GM23338 (cell line): ENCODE results near the gene DNAH11. TPM values are rescaled to one million over a fixed set of nuclear protein-coding genes. Genes with fewer than 3 reads are reported as not detected.

Experiments used
- ATAC-seq: fragments of 200-7000 bp; cut with Tn5 transposase; 3 replicates; pipeline ENCODE4 v1.9.1; 2020
- DNase-seq: peaks from one replicate; pipeline ENCODE4 v3.0.0-alpha.2; 2015; ENCODE audit warnings: low spot score
- H2AFZ ChIP-seq: fragments of 200-600 bp; sonication (generic); 2 replicates; pipeline ENCODE4 v1.8.0; 2016; ENCODE audit warnings: antibody characterized with exemption, mild to moderate bottlenecking, moderate library complexity
- H3F3A ChIP-seq: fragments of 200-600 bp; sonication (generic); replicated peaks from 2 replicates; pipeline ENCODE4 v1.8.0; 2017; ENCODE audit warnings: antibody characterized with exemption, mixed run types, low read depth
- H3K27ac ChIP-seq: fragments of 200-600 bp; sonication (generic); 2 replicates; pipeline ENCODE4 v1.6.1; 2016; ENCODE audit warnings: low read depth
- H3K27me3 ChIP-seq: fragments of 200-600 bp; sonication (generic); 2 replicates; pipeline ENCODE4 v1.8.0; 2016; ENCODE audit warnings: mild to moderate bottlenecking, mixed run types, moderate library complexity; ENCODE audit not compliant: insufficient read depth
- H3K36me3 ChIP-seq: fragments of 200-600 bp; sonication (generic); 2 replicates; pipeline ENCODE4 v1.8.0; 2016; ENCODE audit warnings: mild to moderate bottlenecking; ENCODE audit not compliant: insufficient read depth
- H3K4me1 ChIP-seq: fragments of 200-600 bp; sonication (generic); 2 replicates; pipeline ENCODE4 v1.8.0; 2016; ENCODE audit warnings: mild to moderate bottlenecking, moderate library complexity; ENCODE audit not compliant: insufficient read depth
- H3K4me2 ChIP-seq: fragments of 200-600 bp; sonication (generic); 2 replicates; pipeline ENCODE4 v1.7.1; 2017; ENCODE audit warnings: mixed run types
- H3K4me3 ChIP-seq: fragments of 200-600 bp; sonication (generic); 2 replicates; pipeline ENCODE4 v1.6.1; 2016; ENCODE audit warnings: mixed run types
- H3K79me2 ChIP-seq: fragments of 200-600 bp; sonication (generic); replicated peaks from 2 replicates; pipeline ENCODE4 v1.8.0; 2017; ENCODE audit warnings: mild to moderate bottlenecking; ENCODE audit not compliant: insufficient read depth
- H3K9me2 ChIP-seq: fragments of 200-600 bp; sonication (generic); 2 replicates; pipeline ENCODE4 v1.8.0; 2017; ENCODE audit not compliant: insufficient read depth
- H4K20me1 ChIP-seq: fragments of 200-600 bp; sonication (generic); replicated peaks from 2 replicates; pipeline ENCODE4 v1.8.0; 2017; ENCODE audit warnings: mild to moderate bottlenecking; ENCODE audit not compliant: insufficient read depth
- H3K27ac Mint-ChIP-seq: 2 replicates; pipeline ENCODE4 v1.8.0; 2020; ENCODE audit warnings: inconsistent platforms, mild to moderate bottlenecking, moderate library complexity, mixed read lengths
- H3K27me3 Mint-ChIP-seq: 3 replicates; pipeline ENCODE4 v1.8.0; 2022; ENCODE audit warnings: low read depth, mild to moderate bottlenecking, moderate library complexity, mixed read lengths, inconsistent platforms; ENCODE audit not compliant: insufficient read depth, poor library complexity
- H3K36me3 Mint-ChIP-seq: 3 replicates; pipeline ENCODE4 v1.8.0; 2021; ENCODE audit warnings: low read depth, mild to moderate bottlenecking, inconsistent platforms, moderate library complexity, mixed read lengths
- H3K4me1 Mint-ChIP-seq: 3 replicates; pipeline ENCODE4 v1.8.0; 2020; ENCODE audit warnings: mild to moderate bottlenecking, inconsistent platforms, mixed read lengths
- H3K4me3 Mint-ChIP-seq: 3 replicates; pipeline ENCODE4 v1.8.0; 2021; ENCODE audit warnings: moderate library complexity, mild to moderate bottlenecking, inconsistent platforms, mixed read lengths
- H3K9me3 Mint-ChIP-seq: 3 replicates; pipeline ENCODE4 v1.8.0; 2020; ENCODE audit warnings: moderate library complexity, mild to moderate bottlenecking, inconsistent platforms, mixed read lengths
- CREB1 ChIP-seq: fragments of 250-450 bp; sonication (Bioruptor Pico); IDR thresholded peaks from 2 replicates; pipeline ENCODE4 v1.5.0; 2020; ENCODE audit warnings: low read depth, mild to moderate bottlenecking, moderate library complexity
- CTCF ChIP-seq, 2 experiments: fragments of 200-600 bp in 1 of 2; sonication (generic) in 1 of 2; conservative IDR thresholded peaks; 2 replicates each; pipeline versions ENCODE4 v1.5.1 to v1.6.1; 2016 to 2017; ENCODE audit warnings: antibody characterized with exemption in 2 of 2, low read depth in 2 of 2, mild to moderate bottlenecking in 2 of 2, moderate library complexity in 1 of 2
- ETS1 ChIP-seq: IDR thresholded peaks from 2 replicates; pipeline ENCODE4 v1.6.1; 2016; ENCODE audit warnings: antibody characterized with exemption
- EZH2 ChIP-seq: fragments of 200-600 bp; sonication (generic); IDR thresholded peaks from one replicate; pipeline ENCODE4 v1.8.0; 2017; ENCODE audit warnings: antibody characterized with exemption, mild to moderate bottlenecking, low read depth; ENCODE audit not compliant: unreplicated experiment
- EZH2phosphoT487 ChIP-seq: fragments of 200-600 bp; sonication (generic); IDR thresholded peaks from one replicate; pipeline ENCODE4 v1.8.1; 2018; ENCODE audit warnings: antibody characterized with exemption; ENCODE audit not compliant: unreplicated experiment
- JUNB ChIP-seq: IDR thresholded peaks from one replicate; pipeline ENCODE4 v1.6.1; 2016; ENCODE audit warnings: antibody characterized with exemption; ENCODE audit not compliant: unreplicated experiment
- NANOG ChIP-seq: IDR thresholded peaks from 2 replicates; pipeline ENCODE4 v1.6.1; 2016; ENCODE audit warnings: antibody characterized with exemption, borderline replicate concordance
- POLR2AphosphoS5 ChIP-seq: IDR thresholded peaks from 2 replicates; pipeline ENCODE4 v1.6.1; 2016; ENCODE audit warnings: antibody characterized with exemption, low read depth
- REST ChIP-seq: IDR thresholded peaks from one replicate; pipeline ENCODE4 v1.6.1; 2018; ENCODE audit warnings: antibody characterized with exemption; ENCODE audit not compliant: unreplicated experiment
- STAT1 ChIP-seq: IDR thresholded peaks from one replicate; pipeline ENCODE4 v1.6.1; 2016; ENCODE audit warnings: antibody characterized with exemption; ENCODE audit not compliant: unreplicated experiment
- ZNF114 ChIP-seq: fragments of 250-450 bp; sonication (Bioruptor Pico); IDR thresholded peaks from 2 replicates; pipeline ENCODE4 v1.5.0; 2020; ENCODE audit warnings: mild to moderate bottlenecking, moderate library complexity
- ZNF331 ChIP-seq: fragments of 250-450 bp; sonication (Bioruptor Pico); IDR thresholded peaks from 2 replicates; pipeline ENCODE4 v1.5.0; 2020; ENCODE audit warnings: low read depth, mild to moderate bottlenecking, moderate library complexity
- ZNF462 ChIP-seq: fragments of 250-450 bp; sonication (Bioruptor Pico); IDR thresholded peaks from 2 replicates; pipeline ENCODE4 v1.5.0; 2020; ENCODE audit warnings: mild to moderate bottlenecking, moderate library complexity
- polyA plus RNA-seq: library from polyadenylated mRNA; unstranded; fragments of >200 nt; fragmentation: Nextera tagmentation; extraction: Ambion mirVana; gene quantifications from 2 replicates; pipeline ENCODE4 v1.2.1, GENCODE V29; 2016
- total RNA-seq: library from RNA; depleted of rRNA; stranded (reverse); fragments of >200 nt; shearing (Covaris generic); gene quantifications from 2 replicates; pipeline ENCODE4 v1.2.3, GENCODE V29; 2014

Gene DNAH11
- total and polyA plus RNA-seq, 2 experiments from 2014 or later: 9.3 TPM

- peaks cover 3% of the 10 kb centered on the region for H3K27me3 Mint-ChIP-seq
- no peaks in the 10 kb centered on the region for H3K9me2 ChIP-seq
- H3K27me3 ChIP-seq: no peaks in the 10 kb centered on the region
- H3K4me3 ChIP-seq: no peak overlapping the region
- H3K79me2 ChIP-seq: no peaks in the 10 kb centered on the region
- no peak for TF ChIP-seq REST
- TF ChIP-seq ZNF114 (CRISPR knock-in tag): no peak
- TF ChIP-seq CTCF (conservative IDR thresholded peaks at IDR 0.05; ENCODE audit: low read depth in 2 of 2): no peak
- TF ChIP-seq ZNF331: no peak
- TF ChIP-seq EZH2phosphoT487: no peak
- no peak for TF ChIP-seq NANOG
- TF ChIP-seq JUNB: no peak
- TF ChIP-seq STAT1: no peak
- no peak for TF ChIP-seq CREB1 (CRISPR knock-in tag)
- TF ChIP-seq POLR2AphosphoS5: no peak
- TF ChIP-seq ZNF462 (CRISPR knock-in tag): no peak
- TF ChIP-seq EZH2: no peak
- no peak for TF ChIP-seq ETS1
- H3K36me3 ChIP-seq: no peaks in the 10 kb centered on the region
- DNase-seq (no peak), ATAC-seq (no peak)
- H3K27ac Mint-ChIP-seq: no peak overlapping the region
- no peak overlapping the region for H3K4me3 Mint-ChIP-seq
- H3K27ac ChIP-seq: no peak overlapping the region
- H2AFZ ChIP-seq: no peak overlapping the region
- H3F3A ChIP-seq: no peaks in the 10 kb centered on the region
- peaks cover 8% of the 10 kb centered on the region; the same call in 1 of the 2 replicates for H3K4me1 ChIP-seq
- peaks cover 10% of the 10 kb centered on the region for H3K4me1 Mint-ChIP-seq
- no peaks in the 10 kb centered on the region for H3K9me3 Mint-ChIP-seq
- no peak overlapping the region for H3K4me2 ChIP-seq
- no peaks in the 10 kb centered on the region for H3K36me3 Mint-ChIP-seq
- no peaks in the 10 kb centered on the region for H4K20me1 ChIP-seq
Observed at GRCh38 chr7:21747806-21748205, 205.0 kb downstream of the DNAH11 start.
